Mucosa of rectum (tissue), 2 donors: ENCODE data around the gene NDRG4.

Experiments
- H3K27ac ChIP-seq, 2 donors: one replicate each; pipeline ENCODE4 v1.7.0; 2013; ENCODE audit warnings: inconsistent platforms in 2 of 2, low read depth in 2 of 2, low read length in 2 of 2
- H3K27me3 ChIP-seq, 2 donors: one replicate each; pipeline ENCODE4 v1.7.0; 2013; ENCODE audit warnings: low read length in 2 of 2; ENCODE audit not compliant: control insufficient read depth in 2 of 2, insufficient read depth in 2 of 2
- H3K36me3 ChIP-seq, 2 donors: one replicate each; pipeline ENCODE4 v1.7.0; 2013; ENCODE audit warnings: low read length in 2 of 2; ENCODE audit not compliant: control insufficient read depth in 2 of 2, insufficient read depth in 2 of 2
- H3K4me1 ChIP-seq, 2 donors: one replicate each; pipeline ENCODE4 v1.7.0; 2013; ENCODE audit warnings: low read length in 2 of 2, mild to moderate bottlenecking in 1 of 2; ENCODE audit not compliant: control insufficient read depth in 2 of 2, insufficient read depth in 2 of 2
- H3K4me3 ChIP-seq, 2 donors: one replicate each; pipeline ENCODE4 v1.7.0; 2013; ENCODE audit warnings: low read length in 2 of 2
- H3K9ac ChIP-seq, 2 donors: one replicate each; pipeline ENCODE4 v1.7.0; 2013; ENCODE audit warnings: low read length in 2 of 2, low read depth in 1 of 2, mild to moderate bottlenecking in 1 of 2
- H3K9me3 ChIP-seq, 2 donors: one replicate each; pipeline ENCODE4 v1.7.0; 2013; ENCODE audit warnings: low read length in 2 of 2; ENCODE audit not compliant: control insufficient read depth in 2 of 2
- donor health status: healthy.
- donor health status: Normal muscosa, but diverticular disease.

Gene NDRG4, protein sequence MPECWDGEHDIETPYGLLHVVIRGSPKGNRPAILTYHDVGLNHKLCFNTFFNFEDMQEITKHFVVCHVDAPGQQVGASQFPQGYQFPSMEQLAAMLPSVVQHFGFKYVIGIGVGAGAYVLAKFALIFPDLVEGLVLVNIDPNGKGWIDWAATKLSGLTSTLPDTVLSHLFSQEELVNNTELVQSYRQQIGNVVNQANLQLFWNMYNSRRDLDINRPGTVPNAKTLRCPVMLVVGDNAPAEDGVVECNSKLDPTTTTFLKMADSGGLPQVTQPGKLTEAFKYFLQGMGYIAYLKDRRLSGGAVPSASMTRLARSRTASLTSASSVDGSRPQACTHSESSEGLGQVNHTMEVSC

DNA sequence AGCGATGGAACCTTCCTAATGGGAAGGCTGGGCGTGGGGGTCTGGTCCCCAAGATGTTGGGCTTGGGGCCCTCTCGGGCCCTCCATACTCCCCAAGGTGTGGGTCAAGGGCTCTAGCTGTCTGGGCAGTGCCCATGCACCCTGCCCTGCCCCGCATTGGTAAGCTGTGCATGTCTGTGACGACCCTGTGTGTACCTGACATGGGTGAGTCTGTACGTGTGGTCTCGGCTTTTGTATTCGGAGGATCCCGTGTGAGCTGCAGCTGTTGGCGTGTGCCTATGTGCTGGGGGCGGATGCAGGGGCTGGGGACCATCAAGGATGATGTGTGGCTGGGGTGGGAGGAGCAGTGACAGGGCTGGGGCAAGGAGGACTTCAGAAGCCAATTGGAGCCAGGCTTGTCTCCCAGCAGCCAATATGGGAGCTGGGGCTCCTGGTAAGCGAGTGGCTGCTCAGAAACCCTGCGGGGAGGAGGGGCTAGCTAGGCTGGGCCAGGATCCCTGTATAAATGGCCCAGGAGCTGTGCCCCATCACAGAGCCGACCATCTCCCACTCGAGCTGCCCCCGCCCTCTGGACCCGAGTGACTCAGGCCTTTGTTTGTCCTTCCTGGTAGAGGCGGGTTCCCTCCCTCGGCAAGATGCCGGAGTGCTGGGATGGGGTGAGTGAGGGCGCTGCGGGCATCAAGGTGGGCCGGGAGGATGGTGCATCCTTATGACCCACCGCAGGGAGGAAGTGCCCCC lies at the start of gene NDRG4:
TSS of gene NDRG4 (plus strand) at position 529 of the 737 bp plus-strand sequence. CDS start at position 635, 106 bp downstream.
- Histone ChIP-seq H3K9ac (no peak within 1 kb of the TSS), H3K27ac (no peak within 1 kb of the TSS), H3K9me3 (no peaks in the 10 kb centered on the region), H3K4me3 (peak within 1 kb of the TSS in 1 of 2 donors; percentile 13), H3K27me3 (peaks cover 20 to 23% of the 10 kb centered on the region in 2 donors), H3K36me3 (no peaks in the 10 kb centered on the region), H3K4me1 (peaks cover 8 to 10% of the 10 kb centered on the region in 2 donors)

DNA sequence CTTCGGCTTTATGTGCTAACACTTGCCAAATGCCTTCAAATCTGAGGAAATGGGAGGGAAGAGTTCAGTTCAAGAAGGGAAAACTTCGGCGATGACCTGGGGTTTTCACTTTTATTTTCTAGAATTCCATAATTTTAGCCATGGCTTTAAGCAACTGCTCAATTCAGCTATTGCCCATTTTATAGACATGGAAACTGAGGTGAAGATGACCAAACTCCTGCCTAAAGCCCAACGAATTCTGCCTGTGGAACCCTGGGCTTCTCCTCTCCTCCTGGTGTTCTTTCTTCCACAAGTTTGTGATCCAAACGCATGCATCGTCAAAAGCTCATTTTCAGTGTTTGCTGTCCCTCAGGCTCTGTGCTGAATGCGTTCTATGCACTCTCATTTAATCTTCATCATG lies 49.4 kb upstream of the NDRG4 start:
- no peaks in the 10 kb centered on the region for H3K9me3 ChIP-seq
- H3K4me1 ChIP-seq: no peaks in the 10 kb centered on the region
- H3K27me3 ChIP-seq: peaks cover 0 to 3% of the 10 kb centered on the region in 2 donors
- H3K4me3 ChIP-seq: no peak overlapping the region
- H3K36me3 ChIP-seq: no peaks in the 10 kb centered on the region
- H3K9ac ChIP-seq: no peak overlapping the region
- H3K27ac ChIP-seq: no peak overlapping the region

DNA sequence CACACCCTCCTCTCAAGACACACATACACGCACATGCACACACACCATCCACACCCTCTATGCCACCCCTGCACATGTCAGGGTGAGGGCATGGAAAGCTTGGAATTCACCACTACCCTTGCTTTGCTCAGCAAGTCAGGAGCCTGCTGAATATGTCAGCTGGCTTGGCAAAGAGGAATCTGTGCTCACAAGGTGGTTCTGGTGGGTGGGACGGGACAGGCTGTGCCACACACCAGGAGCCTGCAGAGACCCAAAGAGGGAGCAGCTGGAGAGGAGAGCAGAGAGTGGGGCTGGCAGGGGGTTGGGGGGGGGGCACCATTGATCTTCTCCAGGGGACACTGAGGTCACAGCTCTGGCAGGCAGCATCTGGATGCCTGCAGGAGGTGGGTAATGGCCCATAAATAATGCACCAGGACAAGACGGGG lies 48.7 kb upstream of the NDRG4 start:
- no peaks in the 10 kb centered on the region for H3K4me1 ChIP-seq
- H3K9me3 ChIP-seq: no peaks in the 10 kb centered on the region
- no peaks in the 10 kb centered on the region for H3K36me3 ChIP-seq
- no peak overlapping the region for H3K4me3 ChIP-seq
- peaks cover 0 to 3% of the 10 kb centered on the region in 2 donors for H3K27me3 ChIP-seq
- H3K27ac ChIP-seq: no peak overlapping the region
- H3K9ac ChIP-seq: no peak overlapping the region

DNA sequence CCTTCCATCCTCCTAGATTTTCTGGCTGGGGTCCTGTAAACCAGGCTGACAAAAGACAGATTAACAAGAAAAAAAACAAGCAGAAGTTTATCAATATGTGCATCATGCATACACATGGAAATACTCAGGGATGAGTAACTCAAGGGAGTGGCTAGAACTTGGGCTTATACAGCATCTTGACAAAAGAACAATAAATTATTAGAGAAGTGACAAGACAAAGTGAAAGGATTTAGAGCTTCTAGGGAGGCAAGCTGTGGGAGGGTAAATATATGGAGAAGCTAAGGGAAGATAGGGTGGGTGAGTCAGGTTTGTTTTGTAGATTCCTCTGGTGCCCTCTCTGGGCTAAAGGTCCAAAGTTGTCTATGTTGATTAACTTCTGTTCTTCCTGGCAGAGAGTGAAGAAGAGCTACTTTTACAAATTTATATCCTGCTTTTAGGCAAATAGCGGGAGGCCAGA lies 48.0 kb upstream of the NDRG4 start:
- H3K36me3 ChIP-seq: no peaks in the 10 kb centered on the region
- no peaks in the 10 kb centered on the region for H3K4me1 ChIP-seq
- no peak overlapping the region for H3K4me3 ChIP-seq
- no peak overlapping the region for H3K27ac ChIP-seq
- peaks cover 0 to 3% of the 10 kb centered on the region in 2 donors for H3K27me3 ChIP-seq
- no peaks in the 10 kb centered on the region for H3K9me3 ChIP-seq
- H3K9ac ChIP-seq: no peak overlapping the region

DNA sequence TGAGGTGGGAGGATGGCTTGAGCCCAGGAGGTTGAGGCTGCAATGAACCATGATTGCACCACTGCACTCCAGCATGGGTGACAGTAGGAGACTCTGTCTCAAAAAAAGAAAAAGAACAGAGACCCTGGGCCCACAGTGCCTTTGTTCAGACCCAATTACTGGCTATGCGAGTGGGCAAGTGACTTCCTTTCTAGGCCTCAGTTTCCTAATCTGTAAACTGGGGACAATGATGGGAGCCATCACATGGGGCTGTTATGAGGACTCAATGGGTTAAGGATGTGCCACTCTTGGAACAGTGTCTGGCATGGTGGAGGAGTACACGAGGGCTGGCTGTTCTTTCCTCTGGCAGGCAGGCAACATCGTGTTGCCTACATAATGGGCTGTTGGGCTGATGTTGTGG lies 47.3 kb upstream of the NDRG4 start:
- H3K27ac ChIP-seq: no peak overlapping the region
- H3K4me1 ChIP-seq: no peaks in the 10 kb centered on the region
- H3K27me3 ChIP-seq: peaks cover 0 to 3% of the 10 kb centered on the region in 2 donors
- H3K9ac ChIP-seq: no peak overlapping the region
- H3K36me3 ChIP-seq: no peaks in the 10 kb centered on the region
- H3K4me3 ChIP-seq: no peak overlapping the region
- no peaks in the 10 kb centered on the region for H3K9me3 ChIP-seq

DNA sequence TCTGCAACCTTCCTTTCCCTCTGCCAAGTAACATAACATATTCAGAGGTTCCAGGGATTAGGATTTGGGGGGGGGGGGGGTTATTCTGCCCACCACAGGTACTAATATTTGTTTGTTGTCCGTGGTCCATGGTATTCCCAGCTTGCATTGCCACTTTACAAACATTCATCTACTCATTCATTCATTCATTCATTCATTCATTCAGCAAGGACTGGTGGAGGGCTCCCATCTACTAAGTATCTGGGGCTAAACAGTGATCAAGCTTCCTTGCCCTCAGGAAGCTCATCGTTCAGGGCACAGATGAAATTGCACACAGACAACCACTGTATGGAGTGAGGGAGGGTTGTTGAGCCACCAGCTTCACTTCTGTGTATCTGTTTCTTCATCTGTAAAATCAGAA lies 45.8 kb upstream of the NDRG4 start:
- peaks cover 0 to 3% of the 10 kb centered on the region in 2 donors for H3K27me3 ChIP-seq
- no peak overlapping the region for H3K9ac ChIP-seq
- H3K27ac ChIP-seq: no peak overlapping the region
- no peaks in the 10 kb centered on the region for H3K9me3 ChIP-seq
- H3K4me1 ChIP-seq: no peaks in the 10 kb centered on the region
- H3K4me3 ChIP-seq: no peak overlapping the region
- no peaks in the 10 kb centered on the region for H3K36me3 ChIP-seq

DNA sequence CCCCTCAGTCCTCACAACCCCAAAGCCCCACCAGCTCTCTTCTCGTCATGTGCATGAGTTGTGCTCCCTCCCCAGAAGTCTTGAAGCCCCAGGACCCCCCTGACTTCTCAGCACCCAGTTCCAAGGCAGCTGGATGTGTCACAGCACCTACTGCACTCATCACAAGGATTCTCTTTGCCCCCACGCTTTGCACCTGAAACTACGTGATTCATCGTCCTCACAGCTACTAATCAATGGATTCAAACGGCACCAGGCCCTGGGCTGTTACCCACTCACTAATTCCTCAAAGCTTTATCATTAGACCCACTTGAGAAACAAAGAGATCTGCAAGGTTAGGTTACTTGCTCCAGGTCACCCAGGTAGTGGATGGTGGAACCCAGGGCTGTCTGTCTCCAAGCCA lies 45.1 kb upstream of the NDRG4 start:
- no peaks in the 10 kb centered on the region for H3K9me3 ChIP-seq
- H3K36me3 ChIP-seq: no peaks in the 10 kb centered on the region
- H3K27me3 ChIP-seq: peaks cover 0 to 3% of the 10 kb centered on the region in 2 donors
- no peak overlapping the region for H3K27ac ChIP-seq
- no peak overlapping the region for H3K9ac ChIP-seq
- H3K4me1 ChIP-seq: no peaks in the 10 kb centered on the region
- no peak overlapping the region for H3K4me3 ChIP-seq

DNA sequence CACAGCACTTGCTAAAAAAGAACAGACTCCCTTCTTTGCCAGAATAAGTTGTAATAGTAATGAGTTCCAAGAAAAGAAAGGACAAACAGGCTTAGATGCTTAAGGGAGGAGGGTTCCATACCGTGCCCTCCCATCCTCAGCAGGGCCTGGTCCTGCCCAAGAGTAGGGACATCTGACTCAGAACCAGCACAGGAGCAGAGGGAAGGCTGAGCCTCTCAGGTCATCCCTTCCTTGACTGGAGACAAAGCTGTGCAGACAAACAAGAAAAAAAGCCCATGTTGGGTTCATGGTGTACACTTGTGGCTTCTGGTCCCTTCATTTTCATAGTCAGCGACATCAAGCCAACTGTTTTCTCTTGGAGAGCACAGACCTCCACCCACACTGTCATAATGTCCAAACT lies 44.2 kb upstream of the NDRG4 start:
- Histone ChIP-seq H3K27ac (no peak overlapping the region), H3K36me3 (no peaks in the 10 kb centered on the region), H3K9me3 (no peaks in the 10 kb centered on the region), H3K27me3 (peaks cover 0 to under 1% of the 10 kb centered on the region in 2 donors), H3K9ac (no peak overlapping the region), H3K4me3 (no peak overlapping the region), H3K4me1 (no peaks in the 10 kb centered on the region)

DNA sequence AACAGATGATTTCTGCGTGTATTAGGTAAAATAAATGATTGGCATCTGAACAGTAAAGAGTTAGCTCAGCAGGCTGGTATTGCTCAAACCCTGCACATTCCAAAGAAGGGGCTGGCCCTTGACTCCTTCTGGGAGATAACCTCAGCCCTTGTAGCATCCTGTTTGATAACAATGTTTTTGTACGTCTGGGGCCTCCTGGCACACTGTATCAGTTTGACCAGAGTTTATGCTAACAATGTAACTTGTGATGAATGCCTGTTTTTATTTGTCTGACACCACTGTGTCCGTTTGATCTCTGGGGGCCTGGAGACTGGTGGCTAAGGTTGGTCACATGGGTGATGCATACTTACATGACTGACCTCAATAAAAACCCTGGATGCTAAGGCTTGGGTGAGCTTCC lies 43.8 kb upstream of the NDRG4 start:
- no peaks in the 10 kb centered on the region for H3K36me3 ChIP-seq
- no peaks in the 10 kb centered on the region for H3K9me3 ChIP-seq

DNA sequence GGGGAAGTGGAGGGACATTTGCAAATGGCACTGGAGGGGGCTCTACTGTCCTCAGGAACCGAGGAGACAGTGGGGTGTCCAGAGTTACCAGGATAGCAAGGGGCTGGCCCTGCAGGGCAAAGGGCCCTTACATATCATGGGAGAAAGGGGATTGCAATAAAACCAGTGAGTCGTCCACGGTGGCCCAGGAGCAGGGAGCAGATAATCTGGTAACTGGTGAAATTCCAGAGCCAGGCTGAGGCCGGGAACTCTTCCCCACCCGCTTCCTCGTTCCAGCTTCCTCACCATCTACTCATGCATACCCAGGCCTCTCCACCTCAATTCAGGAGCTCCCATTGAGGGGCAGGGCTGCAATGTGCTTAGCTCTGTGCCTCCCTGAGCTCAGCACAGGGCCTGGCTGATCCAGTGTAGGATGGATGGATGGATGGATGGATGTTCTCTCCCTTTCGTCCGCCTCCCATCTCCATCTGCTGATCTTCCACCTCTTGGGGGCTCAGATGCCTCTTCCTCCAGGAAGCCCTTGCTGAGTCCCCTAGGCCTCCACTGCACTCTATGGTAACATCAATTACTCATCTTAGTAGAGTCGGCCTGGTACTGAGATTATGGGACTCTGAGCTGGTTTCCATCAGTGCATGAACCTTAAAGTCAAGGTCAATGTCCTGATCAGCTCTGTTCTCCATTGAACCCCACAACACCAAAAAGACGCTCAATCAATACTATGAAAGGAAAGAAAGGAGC lies 41.2 kb upstream of the NDRG4 start:
- no peaks in the 10 kb centered on the region for H3K9me3 ChIP-seq
- no peaks in the 10 kb centered on the region for H3K36me3 ChIP-seq
- no peaks in the 10 kb centered on the region for H3K4me1 ChIP-seq
- no peak overlapping the region for H3K9ac ChIP-seq
- no peak overlapping the region for H3K27ac ChIP-seq
- H3K4me3 ChIP-seq: no peak overlapping the region
- H3K27me3 ChIP-seq: peaks cover 6 to 17% of the 10 kb centered on the region in 2 donors

More for the DNA sequence above, 43.8 kb upstream of the NDRG4 start:
- no peak overlapping the region for H3K4me3 ChIP-seq
- H3K9ac ChIP-seq: no peak overlapping the region
- H3K27ac ChIP-seq: no peak overlapping the region
- peaks cover 0 to 5% of the 10 kb centered on the region in 2 donors for H3K27me3 ChIP-seq
- H3K4me1 ChIP-seq: no peaks in the 10 kb centered on the region
